ENCODE data around the gene SH3BP4.

Gene SH3BP4

DNA sequence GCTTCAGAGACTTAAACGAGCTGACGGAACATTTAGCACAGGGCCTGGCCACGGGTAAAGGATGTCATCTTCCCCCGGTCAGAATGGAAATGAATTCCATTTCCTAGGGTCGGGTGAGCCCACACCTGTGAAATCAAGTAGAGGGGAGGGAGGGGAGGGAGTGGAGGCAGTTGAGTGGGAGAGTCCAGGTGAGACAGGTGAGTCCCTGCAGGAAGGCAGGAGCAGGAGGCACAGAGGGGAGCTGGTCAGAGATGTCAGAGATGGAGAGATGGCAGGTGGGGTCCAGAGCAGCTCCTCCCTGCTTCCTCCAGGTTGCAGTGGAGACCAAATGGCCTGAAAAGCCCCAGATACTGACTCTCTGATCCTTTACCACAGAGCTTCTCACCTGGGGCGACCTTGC, 55.2 kb downstream of the SH3BP4 start:
- Histone ChIP-seq H3K4me3 (no peak overlapping the region), H3K27ac (no peak overlapping the region)
- TF ChIP-seq, protein P1, sequence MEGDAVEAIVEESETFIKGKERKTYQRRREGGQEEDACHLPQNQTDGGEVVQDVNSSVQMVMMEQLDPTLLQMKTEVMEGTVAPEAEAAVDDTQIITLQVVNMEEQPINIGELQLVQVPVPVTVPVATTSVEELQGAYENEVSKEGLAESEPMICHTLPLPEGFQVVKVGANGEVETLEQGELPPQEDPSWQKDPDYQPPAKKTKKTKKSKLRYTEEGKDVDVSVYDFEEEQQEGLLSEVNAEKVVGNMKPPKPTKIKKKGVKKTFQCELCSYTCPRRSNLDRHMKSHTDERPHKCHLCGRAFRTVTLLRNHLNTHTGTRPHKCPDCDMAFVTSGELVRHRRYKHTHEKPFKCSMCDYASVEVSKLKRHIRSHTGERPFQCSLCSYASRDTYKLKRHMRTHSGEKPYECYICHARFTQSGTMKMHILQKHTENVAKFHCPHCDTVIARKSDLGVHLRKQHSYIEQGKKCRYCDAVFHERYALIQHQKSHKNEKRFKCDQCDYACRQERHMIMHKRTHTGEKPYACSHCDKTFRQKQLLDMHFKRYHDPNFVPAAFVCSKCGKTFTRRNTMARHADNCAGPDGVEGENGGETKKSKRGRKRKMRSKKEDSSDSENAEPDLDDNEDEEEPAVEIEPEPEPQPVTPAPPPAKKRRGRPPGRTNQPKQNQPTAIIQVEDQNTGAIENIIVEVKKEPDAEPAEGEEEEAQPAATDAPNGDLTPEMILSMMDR (IDR thresholded peaks at IDR 0.05): no peak
- no peak for DNase-seq (ENCODE audit: low spot score)

DNA sequence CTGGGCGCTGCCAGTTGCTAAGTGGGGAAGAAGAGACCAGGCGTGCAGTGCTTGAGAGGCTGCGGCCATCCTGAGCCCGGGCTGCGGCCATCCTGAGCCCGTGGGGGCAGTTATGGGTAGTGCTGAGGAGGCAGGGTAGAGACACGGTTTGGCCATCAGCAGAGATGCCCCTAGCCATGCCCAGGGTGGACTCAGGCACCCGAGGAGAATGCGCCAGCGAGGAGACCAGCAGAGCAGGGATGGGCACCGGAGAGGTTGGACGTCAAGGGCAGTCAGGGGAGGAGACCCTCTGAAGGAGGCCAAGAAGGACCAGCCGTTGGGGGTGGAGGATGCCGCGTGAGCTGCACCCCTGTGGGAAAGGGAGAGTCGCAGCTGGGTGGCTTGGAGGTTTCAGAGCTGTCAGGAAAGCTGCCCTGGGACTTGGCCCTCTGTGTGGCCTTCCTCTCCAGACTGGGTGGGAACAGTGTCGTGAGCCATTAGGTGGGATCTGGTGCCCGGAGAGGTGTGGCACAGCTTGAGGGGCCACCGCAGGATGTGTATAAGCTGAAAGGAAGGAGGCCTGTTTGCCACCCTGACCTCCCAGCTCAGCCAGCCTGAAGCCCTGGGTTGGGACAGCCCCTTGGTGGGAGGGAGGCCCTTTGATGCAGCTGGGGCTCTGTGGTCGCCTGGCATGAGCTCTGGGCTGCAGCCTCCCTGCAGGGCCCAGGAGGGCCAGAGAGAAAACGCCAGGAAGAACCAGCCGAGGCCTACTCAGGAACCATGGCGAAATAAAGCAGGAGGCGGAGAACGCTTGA, 56.0 kb downstream of the SH3BP4 start:
- Histone ChIP-seq H3K4me3 (no peak overlapping the region), H3K27ac (no peak overlapping the region)
- TF ChIP-seq, protein P1 (IDR thresholded peaks at IDR 0.05): no peak
- DNase-seq (ENCODE audit: low spot score): no peak

DNA sequence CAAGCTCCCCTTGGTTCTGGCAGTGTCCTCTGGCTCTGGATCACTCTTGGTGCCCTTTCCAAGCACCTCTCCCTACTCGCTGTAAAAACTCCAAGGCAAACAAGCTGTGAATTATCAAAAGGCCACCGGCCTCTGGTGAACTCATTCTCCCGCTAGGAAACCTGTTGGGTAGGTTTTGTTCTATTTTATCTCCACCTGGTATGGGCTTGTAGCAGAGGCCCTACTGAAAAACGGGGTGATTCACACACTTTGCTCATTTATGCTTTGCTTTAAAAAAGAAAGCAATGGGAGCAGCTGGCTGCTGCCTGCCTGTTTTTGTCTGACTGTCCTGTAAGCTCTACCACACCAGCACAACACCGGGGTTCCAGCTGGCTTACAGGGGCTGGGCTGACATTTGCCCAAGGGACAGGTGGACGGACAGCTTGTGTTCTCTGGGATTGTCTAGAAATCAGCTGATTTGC, 56.8 kb downstream of the SH3BP4 start:
- no peak for DNase-seq (ENCODE audit: low spot score)
- Histone ChIP-seq H3K4me3 (no peak overlapping the region), H3K27ac (no peak overlapping the region)
- TF ChIP-seq, protein P1 (IDR thresholded peaks at IDR 0.05): no peak

DNA sequence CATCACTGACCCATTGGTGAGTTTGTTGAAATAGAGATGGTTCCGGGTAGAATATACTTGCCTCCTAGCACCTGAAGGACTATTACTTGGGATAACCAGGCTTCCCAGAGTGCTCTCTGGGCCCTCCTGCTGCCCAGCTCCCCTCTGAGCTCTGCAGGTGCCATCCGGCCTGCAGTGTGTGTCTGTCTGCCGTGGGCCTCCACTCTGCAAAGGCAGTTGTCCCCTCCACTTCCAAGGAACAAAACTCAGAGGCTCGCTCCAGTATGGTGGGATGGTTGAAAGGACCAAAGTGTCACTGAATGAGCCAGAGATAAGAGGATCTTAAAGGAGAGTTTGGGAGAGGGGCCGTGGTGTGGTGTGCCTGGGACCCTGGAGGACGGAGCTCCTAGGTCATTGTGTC, 57.3 kb downstream of the SH3BP4 start:
- DNase-seq (ENCODE audit: low spot score): no peak
- H3K27ac ChIP-seq: no peak overlapping the region
- TF ChIP-seq, protein P1 (IDR thresholded peaks at IDR 0.05): no peak
- H3K4me3 ChIP-seq: no peak overlapping the region

DNA sequence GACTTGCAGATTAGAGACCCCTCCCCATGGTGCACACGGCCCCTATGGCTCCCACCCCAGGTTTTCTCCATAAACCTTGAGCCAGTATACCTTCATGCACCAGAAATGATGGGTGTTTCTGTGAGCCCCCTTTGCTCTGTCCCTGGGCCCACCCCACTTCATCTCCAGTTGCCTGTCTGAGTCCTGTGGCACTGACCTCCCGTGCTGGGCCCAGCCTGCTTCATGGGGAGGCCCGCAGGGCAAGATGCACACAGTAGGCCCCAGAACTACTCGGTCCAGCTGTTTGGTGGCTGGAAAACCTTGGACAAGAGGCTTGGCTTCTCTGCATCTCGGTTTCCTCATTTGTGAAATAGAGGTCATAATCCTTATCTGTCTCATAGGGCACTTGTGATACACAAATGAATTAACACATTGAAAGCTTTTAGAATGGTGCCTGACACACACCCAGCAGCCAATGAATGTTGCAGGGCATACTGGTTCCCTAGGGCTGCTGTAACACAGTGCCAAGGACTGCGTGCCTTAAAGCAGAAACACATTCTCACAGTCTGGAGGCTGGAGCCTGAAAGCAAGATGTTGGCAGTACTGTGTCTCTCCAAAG, 58.4 kb downstream of the SH3BP4 start:
- H3K4me3 ChIP-seq: no peak overlapping the region
- TF ChIP-seq, protein P1 (IDR thresholded peaks at IDR 0.05): no peak
- DNase-seq (ENCODE audit: low spot score): no peak
- H3K27ac ChIP-seq: no peak overlapping the region

DNA sequence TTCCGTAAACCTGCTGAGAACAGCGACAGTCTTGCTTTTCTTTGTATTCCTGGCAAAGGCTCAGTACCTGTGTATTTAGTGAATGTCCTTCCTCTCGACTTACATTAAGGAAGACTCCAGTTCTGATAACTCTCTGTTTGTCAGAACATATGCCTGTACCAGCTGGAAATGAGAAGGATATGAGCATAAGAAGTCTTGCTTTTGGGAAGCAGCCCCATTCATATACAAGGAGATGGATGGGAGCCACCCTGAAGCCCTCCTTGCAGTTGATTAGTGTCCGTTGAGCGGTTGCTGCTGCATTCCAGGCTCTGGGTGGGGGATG, 59.8 kb downstream of the SH3BP4 start:
- H3K4me3 ChIP-seq: no peak overlapping the region
- TF ChIP-seq, protein P1 (IDR thresholded peaks at IDR 0.05): no peak
- H3K27ac ChIP-seq: no peak overlapping the region
- DNase-seq (ENCODE audit: low spot score): no peak

All from coronary artery (tissue), 2 donors.